ENCODE results near the gene GRIK2. TPM values are rescaled to one million over a fixed set of nuclear protein-coding genes. Genes with fewer than 3 reads are reported as not detected.
"Not testable (repeated sequence)": the region's sequence is repeated elsewhere in the genome, so short reads cannot be mapped to it uniquely, and the experiment has no call there.

The GRIK2 gene
- total and polyA plus RNA-seq, 2 experiments from 2014 or later, result 0.21 to 0.45 TPM

- Histone ChIP-seq H3K9me3 (ENCODE audit: low read depth) (no peaks in the 10 kb centered on the region), H3K36me3 (no peaks in the 10 kb centered on the region), H3K27ac (no peak overlapping the region), H3K4me1 (ENCODE audit: low read depth) (no peaks in the 10 kb centered on the region), H3K4me3 (no peak overlapping the region), H3K27me3 (no peaks in the 10 kb centered on the region)
- DNase-seq (ENCODE audit: low read depth in 1 of 2, low spot score in 1 of 2), result no peak
- no peak for TF ChIP-seq CTCF (IDR thresholded peaks at IDR 0.05; ENCODE audit: low read depth, low read length)
Measured at GRCh38 chr6:102068349-102068929, 674.9 kb downstream of the GRIK2 start.

GRCh38 chr6:102075539-102075938, 682.0 kb downstream of the GRIK2 start:
- H3K27me3 ChIP-seq, result no peaks in the 10 kb centered on the region
- no peaks in the 10 kb centered on the region for H3K4me1 ChIP-seq (ENCODE audit: low read depth)
- TF ChIP-seq CTCF (IDR thresholded peaks at IDR 0.05; ENCODE audit: low read depth, low read length), result no peak
- no peak overlapping the region for H3K27ac ChIP-seq
- DNase-seq (ENCODE audit: low read depth in 1 of 2, low spot score in 1 of 2), result no peak
- H3K36me3 ChIP-seq, result no peaks in the 10 kb centered on the region
- no peaks in the 10 kb centered on the region for H3K9me3 ChIP-seq (ENCODE audit: low read depth)
- H3K4me3 ChIP-seq, result no peak overlapping the region

GRCh38 chr6:102085257-102085656, 691.7 kb downstream of the GRIK2 start:
- TF ChIP-seq CTCF (IDR thresholded peaks at IDR 0.05; ENCODE audit: low read depth, low read length), result no peak
- DNase-seq (ENCODE audit: low read depth in 1 of 2, low spot score in 1 of 2), result no peak

GRCh38 chr6:102088160-102088559, 694.7 kb downstream of the GRIK2 start:
- not testable (repeated sequence) for DNase-seq (ENCODE audit: low read depth in 1 of 2, low spot score in 1 of 2); H3K27ac ChIP-seq; H3K9me3 ChIP-seq (ENCODE audit: low read depth); H3K27me3 ChIP-seq; H3K4me1 ChIP-seq (ENCODE audit: low read depth); H3K4me3 ChIP-seq; H3K36me3 ChIP-seq

More at GRCh38 chr6:102085257-102085656, 691.7 kb downstream of the GRIK2 start:
- Histone ChIP-seq H3K9me3 (ENCODE audit: low read depth) (no peaks in the 10 kb centered on the region), H3K4me1 (ENCODE audit: low read depth) (no peaks in the 10 kb centered on the region), H3K27me3 (no peaks in the 10 kb centered on the region), H3K36me3 (no peaks in the 10 kb centered on the region), H3K27ac (no peak overlapping the region), H3K4me3 (no peak overlapping the region)

- Histone ChIP-seq H3K4me3 (no peak overlapping the region), H3K36me3 (no peaks in the 10 kb centered on the region), H3K4me1 (ENCODE audit: low read depth) (no peaks in the 10 kb centered on the region), H3K27me3 (no peaks in the 10 kb centered on the region), H3K9me3 (ENCODE audit: low read depth) (no peaks in the 10 kb centered on the region), H3K27ac (no peak overlapping the region)
- peak in 1 of 2 donors; percentile 45 for DNase-seq (ENCODE audit: low read depth in 1 of 2, low spot score in 1 of 2)
- TF ChIP-seq CTCF (IDR thresholded peaks at IDR 0.05; ENCODE audit: low read depth, low read length), result no peak
Measured at GRCh38 chr6:102114402-102114801, 720.9 kb downstream of the GRIK2 start.

- H3K36me3 ChIP-seq, result no peaks in the 10 kb centered on the region
- H3K4me3 ChIP-seq, result no peak overlapping the region
- no peaks in the 10 kb centered on the region for H3K27me3 ChIP-seq
- no peak for TF ChIP-seq CTCF (IDR thresholded peaks at IDR 0.05; ENCODE audit: low read depth, low read length)
- H3K4me1 ChIP-seq (ENCODE audit: low read depth), result no peaks in the 10 kb centered on the region
- no peak overlapping the region for H3K27ac ChIP-seq
- H3K9me3 ChIP-seq (ENCODE audit: low read depth), result no peaks in the 10 kb centered on the region
- no peak for DNase-seq (ENCODE audit: low read depth in 1 of 2, low spot score in 1 of 2)
Measured at GRCh38 chr6:102115911-102116310, 722.4 kb downstream of the GRIK2 start.

All from cardiac muscle cell (in vitro differentiated cells and primary cell).